H54 (cell line): ENCODE results near the gene PHTF2.
"Not testable (repeated sequence)": the region's sequence is repeated elsewhere in the genome, so short reads cannot be mapped to it uniquely, and the experiment has no call there.

Experiments
- DNase-seq: peaks from one replicate; pipeline ENCODE4 v3.0.0; 2011; ENCODE audit warnings: low spot score, mixed read lengths; ENCODE audit not compliant: insufficient read length
- FAIRE-seq: peaks from 3 replicates; lab custom pipeline; 2011; peaks lifted over from hg19 to GRCh38; lab: Jason Lieb, UNC
- POLR2A ChIP-seq: IDR thresholded peaks from 2 replicates; pipeline ENCODE4 v1.6.1; 2011; ENCODE audit warnings: low read depth, mild to moderate bottlenecking, low read length

The PHTF2 gene

DNA sequence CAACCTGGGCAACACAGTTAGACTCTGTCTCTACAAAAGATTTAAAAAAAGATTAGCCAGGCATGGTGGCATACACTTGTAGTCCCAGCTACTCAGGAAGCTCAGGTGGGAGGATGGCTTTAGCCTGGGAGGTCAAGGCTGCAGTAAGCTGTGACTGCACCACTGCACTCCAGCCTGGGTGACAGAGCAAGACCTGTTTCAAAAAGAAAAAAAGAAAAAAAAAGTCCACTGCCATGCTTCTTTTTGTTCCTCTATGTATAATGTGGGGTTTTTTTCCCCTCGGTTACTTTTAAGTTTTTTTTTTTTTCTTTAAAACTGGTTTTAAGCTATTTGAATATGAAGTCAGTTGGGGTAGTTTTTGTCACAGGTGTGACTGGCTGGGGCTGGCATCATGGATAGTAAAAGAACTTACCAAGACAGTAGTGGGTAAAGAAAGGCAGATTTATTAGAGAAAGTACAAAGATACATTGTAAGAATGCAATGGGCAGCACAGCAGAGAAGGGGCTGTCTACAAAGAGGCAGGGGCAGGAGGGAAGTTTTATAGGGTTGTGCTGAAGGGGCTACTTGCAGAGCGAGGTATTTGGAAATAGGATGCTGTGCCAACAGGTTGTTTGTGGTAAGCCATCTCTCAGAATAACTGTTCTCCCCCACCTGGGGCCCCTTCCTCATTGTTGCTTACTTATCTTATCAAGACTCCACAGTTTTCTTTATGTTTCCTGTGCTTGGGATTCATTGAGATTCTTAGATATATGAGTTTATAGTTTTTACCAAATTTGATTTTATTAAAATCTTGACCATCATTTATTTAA, 177.3 kb downstream of the PHTF2 start:
- DNase-seq (no peak), FAIRE-seq (no peak)
- TF ChIP-seq POLR2A = no peak

DNA sequence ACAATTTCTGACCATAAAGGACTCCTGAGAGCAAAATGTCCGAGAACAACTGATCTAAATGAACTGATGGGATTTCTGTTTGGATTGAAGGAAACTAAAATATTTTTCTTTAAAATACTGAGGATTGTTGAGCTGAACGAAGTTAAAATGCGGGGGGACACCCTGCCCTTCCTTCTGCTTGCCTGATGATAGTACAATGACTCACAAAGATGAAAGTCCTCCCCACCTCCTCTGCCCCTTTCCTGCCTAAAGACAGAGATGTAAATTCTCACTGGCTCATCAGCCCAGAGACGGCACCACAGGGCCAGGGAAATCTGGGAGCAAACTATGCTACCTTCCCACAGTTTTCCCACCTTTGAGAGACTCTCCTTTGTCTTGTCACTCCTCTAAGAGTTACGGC, 180.6 kb downstream of the PHTF2 start:
- DNase-seq = peak; percentile 6
- no peak for TF ChIP-seq POLR2A
- FAIRE-seq = no peak

DNA sequence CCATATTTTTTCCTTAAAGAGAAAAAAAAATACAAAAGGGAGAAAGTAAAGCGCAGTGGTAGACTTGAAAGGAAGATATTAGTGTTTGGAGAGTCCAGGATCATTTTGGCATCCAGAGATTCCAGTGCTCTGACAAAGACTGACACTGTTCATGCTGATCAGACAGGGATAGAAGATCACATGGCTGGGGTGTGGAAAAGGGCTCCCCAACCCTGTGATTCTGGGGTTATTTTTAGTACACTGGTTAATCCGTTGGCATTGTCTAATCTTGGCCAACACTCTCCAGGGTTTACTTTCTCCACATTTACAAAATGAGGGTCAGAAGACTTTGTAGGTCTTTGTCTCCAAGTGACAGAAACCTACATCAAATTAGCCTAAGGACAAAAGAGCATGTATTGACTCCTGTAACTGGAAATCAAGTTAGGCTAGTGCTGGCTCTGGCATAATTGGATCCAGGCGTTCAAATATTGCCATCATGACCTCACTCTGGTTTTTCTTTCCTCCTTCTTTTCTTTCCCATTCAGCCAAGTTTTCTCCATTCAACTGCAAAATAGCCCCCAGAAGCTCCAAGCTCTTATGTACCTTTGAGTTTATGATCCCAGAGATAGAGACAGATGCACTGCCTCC, 181.6 kb downstream of the PHTF2 start:
- DNase-seq (no peak), FAIRE-seq (no peak)
- TF ChIP-seq POLR2A = no peak

DNA sequence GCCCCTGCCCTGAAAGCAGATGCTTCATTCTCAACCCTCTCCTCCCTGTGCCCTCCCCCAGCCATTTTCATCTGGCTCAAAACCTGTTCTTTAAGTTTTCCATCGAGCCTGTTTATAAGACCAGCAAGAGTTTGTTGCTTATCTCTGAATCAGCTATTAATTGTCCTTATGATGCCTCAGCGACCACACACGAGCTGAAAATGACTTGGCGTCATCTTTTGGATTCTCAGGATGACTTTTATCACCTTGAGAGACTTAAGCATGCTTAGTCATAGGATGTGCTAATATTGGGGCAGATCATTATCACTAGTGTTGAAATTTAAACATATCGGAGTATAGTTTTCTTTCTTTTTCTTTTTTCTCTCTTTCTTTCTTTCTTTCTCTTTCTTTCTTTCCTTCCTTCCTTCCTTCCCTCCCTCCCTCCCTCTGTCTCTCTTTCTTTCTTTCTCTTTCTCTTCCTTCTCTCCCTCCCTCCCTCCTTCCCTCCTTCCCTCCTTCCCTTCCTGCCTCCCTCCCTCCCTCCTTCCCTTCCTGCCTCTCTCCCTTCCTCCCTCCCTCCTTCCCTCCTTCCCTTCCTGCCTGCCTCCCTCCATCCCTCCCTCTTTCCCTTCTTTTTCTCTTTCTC, 184.5 kb downstream of the PHTF2 start:
- TF ChIP-seq POLR2A = no peak
- DNase-seq = no peak
- FAIRE-seq = no peak

DNA sequence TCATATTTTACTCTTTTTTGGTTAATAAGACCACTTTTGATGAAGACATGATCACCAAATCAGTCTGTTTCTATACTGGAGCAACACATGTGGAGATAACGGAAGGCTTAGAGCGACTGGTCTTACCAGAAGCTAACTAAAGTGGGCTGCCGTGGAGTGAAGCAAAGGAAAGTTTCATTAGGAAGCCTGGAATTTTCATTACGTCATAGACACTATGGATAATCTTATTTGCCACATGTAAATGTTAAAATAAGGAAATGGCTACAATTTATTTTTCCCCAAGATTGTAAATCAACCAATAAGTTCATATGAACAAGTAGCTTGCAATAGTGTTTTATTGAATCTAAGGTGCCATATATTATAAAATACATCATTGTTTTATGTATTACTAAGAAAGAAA, 185.4 kb downstream of the PHTF2 start:
- FAIRE-seq (no peak), DNase-seq (no peak)
- no peak for TF ChIP-seq POLR2A

DNA sequence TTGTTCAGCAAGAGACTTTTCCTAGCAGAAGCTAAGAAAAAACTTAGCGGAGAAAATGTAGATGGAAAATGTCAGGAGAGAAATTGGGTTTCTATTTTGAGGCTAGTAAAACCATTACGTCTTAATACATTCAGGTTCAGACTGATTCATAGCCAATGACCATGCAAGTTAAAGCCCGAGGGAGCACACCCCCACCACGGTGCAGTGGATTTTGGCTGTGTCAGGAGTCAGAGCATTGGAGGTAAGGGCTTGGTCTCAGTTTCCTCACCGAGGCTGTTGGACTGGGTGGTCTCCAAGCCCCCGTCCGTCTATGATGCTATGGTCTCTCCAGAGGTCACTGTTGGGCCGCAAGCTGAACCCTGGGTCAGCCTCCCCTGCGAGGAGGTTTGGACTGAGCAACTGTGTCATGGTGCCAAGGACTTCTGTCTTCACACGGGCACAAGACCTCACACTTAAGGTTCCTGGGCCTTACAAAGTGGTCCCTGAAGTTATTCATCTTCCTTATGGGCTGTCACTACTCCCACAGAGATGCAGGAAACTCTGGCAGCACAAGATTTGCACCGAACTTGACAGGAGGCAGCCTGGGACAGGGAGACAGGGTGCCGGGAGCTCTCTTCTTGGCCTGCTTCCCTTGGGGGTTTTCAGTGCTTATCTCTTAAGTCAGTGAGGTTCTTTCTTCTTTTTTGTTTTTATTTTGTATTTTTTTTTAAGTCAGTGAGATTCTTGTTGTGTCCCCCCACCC, 186.8 kb downstream of the PHTF2 start:
- TF ChIP-seq POLR2A = no peak
- no peak for DNase-seq
- no peak for FAIRE-seq

DNA sequence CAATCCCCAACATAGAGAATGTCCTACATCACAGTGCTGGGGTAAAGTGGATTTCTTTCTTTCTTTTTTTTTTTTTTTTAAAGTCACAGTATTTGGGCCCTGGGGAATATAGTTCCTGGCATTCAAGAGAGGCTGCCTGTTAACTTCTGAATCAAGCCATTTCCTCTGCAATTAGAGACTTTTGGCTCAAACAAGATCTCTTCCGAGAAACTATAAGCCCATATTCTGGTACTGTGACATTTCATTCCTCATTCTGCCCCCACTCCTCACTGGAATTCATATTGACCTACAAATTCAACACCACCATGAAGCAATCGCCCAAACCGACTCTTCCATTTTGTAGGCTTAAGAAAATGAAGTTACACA, 187.4 kb downstream of the PHTF2 start:
- no peak for TF ChIP-seq POLR2A
- FAIRE-seq (no peak), DNase-seq (no peak)

DNA sequence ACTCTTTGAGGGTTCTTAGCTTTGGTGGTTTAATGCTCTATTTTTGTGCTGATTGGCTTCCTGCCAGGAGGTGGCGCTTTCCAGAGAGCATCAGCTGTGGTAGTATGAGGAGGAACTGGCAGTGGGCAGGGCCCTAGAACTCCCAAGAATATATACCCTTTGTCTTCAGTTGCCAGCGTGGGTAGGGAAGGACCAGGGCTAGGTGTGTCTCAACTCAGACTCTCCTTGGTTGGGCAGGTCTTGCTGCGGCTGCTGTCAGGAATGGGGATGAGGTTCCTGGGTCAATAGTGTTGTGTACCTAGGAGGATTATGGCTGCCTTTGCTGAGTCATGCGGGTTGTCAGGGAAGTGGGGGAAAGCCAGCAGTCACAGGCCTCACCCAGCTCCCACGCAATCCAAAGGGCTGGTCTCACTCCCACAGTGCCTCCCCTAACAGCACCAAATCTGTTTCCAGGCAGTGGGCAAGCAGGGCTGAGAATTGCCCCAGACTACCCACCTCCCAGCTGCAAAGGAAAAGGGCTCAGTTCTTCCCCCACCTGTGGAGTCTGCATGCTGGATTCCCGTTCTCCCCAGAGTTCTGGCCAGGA, 191.5 kb downstream of the PHTF2 start:
- no peak for DNase-seq
- TF ChIP-seq POLR2A = no peak
- no peak for FAIRE-seq

DNA sequence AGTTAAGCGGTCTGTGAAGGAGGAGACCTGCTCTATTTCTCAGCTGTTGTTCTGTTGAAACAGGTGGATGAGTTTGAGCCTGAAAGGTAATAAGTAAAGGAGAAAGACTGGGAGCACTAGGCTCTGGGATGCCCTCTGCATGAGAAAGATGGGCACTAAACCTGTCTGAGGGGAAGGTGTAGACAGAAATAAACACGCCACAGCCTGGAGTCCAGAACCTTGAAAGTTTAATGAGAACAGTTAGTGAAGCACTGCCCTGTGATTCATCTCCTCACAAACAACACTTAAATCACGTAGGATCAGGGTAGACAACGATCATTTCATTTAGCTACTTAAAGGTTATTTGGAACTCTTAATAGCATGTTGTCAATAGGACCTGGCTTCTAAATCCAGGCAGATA, 193.1 kb downstream of the PHTF2 start:
- no peak for TF ChIP-seq POLR2A
- DNase-seq (no peak), FAIRE-seq (no peak)

DNA sequence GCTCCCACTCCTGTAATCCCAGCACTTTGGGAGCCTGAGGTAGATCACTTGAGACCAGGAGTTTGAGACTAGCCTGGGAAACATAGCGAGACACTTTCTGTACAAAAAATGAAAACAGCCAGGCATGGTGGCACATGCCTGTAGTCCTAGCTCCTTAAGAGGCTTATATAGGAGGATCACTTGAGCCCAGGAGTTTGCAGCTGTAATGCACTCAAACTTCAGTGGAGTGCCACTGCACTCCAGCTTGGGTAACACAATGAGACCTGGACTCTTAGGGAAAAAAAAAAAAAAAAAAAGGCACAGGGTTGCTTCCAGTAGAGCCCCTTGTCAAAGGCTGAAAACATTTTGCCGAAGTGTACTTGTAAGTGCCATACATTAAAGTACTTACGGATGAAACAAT, 195.3 kb downstream of the PHTF2 start:
- FAIRE-seq (no peak), DNase-seq (no peak)
- TF ChIP-seq POLR2A = no peak

DNA sequence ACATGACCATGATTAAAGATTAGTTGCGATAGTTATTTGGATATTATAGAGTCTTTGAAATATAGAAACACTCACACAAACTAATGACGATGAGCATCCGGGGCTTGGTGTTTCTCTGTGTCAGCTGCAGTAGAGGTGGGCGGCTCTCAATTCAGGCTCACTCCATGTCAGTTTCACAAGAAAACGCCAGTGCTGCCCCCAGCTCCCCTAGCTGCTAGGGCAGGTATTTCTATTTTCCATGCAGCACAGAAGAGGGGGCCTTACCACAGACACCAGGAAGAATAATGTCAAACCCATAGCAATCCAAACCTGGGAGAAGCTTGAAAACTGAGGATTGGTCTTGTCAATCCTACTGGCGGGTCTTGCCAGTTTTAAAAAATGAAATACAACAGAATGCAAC, 197.1 kb downstream of the PHTF2 start:
- TF ChIP-seq POLR2A = no peak
- DNase-seq = no peak
- FAIRE-seq = no peak

DNA sequence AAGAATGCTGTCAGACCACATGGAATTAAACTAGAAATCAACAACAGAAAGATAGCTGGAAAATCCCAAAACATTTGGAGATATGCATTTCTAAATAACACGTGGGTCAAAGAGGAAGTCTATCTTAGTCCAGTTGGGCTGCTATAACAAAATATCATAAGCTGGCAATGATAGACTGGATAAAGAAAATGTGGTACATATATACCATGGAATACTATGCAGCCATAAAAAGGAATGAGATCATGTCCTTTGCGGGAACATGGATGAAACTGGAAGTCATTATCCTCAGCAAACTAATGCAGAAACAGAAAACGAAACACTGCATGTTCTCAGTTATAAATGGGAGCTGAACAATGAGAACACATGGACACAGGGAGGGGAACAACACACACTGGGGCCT, 200.6 kb downstream of the PHTF2 start:
- not testable (repeated sequence) for FAIRE-seq, DNase-seq

DNA sequence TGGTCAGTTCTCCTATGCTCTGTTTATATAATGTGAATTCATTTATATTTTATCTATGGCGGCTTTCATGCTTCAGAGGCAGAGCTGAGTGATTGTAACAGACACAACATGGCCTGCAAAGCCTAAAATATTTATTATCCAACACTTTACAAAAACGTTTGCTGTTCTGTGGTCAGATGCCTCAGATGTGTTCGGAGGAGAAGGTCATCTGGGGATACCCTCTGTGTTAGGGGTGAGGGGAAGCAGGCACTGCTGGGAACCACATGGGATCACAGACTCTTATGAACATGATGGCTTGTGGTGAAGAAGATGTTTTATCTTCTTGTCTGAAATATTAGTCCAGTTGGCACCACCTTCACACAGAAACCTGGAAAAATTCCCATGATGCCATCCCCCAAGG, 203.4 kb downstream of the PHTF2 start:
- DNase-seq (no peak), FAIRE-seq (no peak)
- TF ChIP-seq POLR2A = no peak

DNA sequence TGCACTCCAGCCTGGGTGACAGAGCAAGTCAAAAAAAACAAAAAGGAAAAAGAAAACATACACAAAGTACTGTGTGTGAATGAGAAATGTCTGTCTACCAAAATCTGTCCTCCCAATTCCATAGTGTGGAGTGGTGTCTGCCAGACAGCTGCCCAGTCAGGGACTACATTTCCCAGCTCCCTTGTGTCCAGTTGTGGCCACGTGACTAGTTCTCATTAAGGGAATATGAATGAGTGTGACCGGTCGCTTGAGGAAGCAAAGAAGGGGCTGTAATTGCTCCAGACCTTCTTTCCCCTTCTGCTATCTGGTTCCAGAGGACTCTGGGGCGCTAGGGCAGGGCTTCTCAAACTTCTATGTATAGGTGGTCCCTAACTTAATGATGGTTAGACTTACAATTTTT, 204.1 kb downstream of the PHTF2 start:
- FAIRE-seq = no peak
- TF ChIP-seq POLR2A = no peak
- DNase-seq = no peak
